Activated CD4-positive, alpha-beta T cell treated with anti-CD3 and anti-CD28 coated beads for 24 hours (primary cell): ENCODE results near the gene COPS8.

Experiments used
- DNase-seq, 2 donors: peaks; one replicate each; pipeline ENCODE4 v3.0.0-alpha.2; 2020; ENCODE audit warnings: low read depth in 2 of 2

The COPS8 gene

DNA sequence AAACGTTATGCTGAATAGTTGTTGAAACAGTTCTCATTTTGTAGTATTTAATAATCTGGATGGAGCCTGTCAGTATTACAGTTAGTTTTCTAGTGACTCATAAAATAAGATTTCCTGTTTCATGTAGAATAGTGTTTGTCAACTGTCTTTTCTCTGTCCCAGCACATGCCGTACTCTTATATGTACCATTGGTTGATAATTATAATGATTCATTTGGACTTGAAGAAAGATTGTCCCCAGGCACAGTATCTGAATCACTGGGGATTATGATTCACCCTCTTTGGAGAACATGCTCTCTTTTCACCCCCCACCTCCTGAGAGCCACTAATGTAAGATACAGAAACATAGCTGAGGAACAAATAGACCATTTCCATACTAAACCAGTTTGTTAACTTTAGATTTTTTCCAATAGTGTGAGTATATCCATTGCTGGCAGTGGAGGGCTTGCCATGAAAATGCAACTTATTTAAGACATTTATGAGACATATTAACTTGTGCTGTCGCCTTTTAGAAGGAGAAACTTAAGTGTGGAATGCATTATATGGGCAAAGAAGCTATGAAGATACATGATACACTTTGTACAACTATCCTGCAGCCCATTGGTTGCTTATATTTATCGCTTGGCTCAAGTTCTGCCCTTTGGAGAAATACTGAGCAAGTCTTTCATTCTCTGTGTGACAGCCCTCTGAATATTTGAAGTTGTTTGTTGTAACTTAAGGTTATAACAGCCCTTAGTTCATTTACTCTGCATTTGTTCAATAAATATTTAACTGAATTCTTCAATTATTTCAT is 12.4 kb downstream of the COPS8 start:
- DNase-seq, result no peak

- DNase-seq, result no peak
Measured at GRCh38 chr2:237099804-237100203, 14.1 kb downstream of the COPS8 start.

DNA sequence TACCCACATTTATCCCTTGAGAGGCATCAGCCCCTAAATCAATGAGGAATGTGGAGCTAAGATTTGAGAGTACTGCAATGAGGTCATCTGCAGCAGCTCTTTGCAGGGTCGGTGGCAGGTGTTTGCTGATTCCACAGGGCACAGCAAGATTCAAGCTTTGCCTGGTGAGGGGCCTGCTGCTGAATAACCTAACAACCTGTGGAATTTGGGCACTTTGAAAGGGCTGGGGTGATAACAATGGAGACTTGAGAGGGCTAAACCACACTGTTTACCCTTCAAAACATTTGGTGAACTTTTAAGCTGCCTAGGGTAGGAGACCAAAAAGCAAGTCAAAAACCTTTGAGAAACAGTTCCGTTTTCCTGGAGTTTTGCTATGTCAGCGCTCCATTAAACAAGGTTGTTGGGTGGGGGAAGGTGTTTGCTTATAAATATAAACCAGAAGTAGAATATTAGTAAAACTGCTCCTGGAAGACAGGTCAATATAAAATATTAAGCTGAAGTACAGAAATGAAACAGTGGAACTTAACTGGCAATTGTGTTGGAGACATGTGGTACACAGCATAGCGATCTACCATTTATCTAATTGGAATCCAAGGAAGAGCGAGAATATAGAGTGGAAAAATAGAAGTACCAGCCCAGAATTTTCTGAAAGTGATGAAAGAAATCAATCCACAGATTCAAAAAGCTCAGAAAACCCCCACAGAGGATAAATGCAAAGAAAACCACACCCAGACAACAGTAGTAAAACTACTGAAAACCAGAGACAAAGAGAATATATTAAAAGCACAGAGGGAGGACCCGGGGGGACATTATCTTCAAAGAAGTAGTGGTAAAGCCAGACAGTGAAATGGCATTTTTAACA is 15.7 kb downstream of the COPS8 start:
- DNase-seq, result no peak

DNA sequence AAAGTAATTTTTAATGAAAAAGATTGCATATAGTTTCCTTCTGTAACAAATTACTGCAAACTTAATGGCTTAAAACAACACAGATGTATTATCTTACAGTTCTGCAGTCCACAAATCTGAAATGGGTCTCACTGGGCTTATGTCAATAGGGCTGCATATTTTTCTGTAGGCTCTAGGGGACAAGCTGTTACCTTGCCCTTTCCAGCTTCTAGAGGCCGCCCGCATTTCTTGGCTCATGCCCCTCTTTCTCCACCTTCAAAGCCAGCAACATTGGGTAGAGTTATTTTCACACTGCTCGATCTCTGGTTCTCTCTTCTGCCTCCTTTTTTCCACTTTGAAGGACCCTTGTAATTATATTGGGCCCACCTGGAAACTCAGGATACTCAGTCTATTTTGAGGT is 16.7 kb downstream of the COPS8 start:
- DNase-seq, result no peak

DNA sequence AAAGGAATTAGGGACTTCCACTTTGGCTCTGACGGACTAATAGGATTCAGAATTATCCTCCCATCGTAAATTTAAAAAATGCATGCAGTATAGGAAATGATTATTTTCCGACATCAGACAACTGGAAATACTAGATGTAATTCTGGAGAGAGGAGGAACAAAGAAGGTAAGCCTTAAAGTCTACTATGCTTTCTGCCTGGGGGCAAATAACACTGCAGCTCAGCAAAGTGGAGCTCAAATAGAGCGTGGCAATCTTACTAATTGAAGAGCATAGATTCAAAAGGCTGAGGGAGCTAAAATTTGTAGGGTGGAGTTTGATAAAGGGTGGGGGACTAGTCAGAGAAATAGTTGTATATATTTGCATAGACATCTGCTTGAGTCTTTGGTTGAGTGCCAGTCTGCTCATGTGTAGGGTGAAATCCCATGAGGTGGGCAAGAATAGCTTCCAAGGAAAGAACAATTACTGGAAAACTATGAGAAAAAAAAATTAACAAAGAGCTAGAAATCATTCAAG is 23.8 kb downstream of the COPS8 start:
- DNase-seq, result no peak

GRCh38 chr2:237113026-237113795 is 27.5 kb downstream of the COPS8 start:
- DNase-seq, result no peak

GRCh38 chr2:237115870-237116269 is 30.2 kb downstream of the COPS8 start:
- DNase-seq, result no peak

GRCh38 chr2:237116431-237116830 is 30.7 kb downstream of the COPS8 start:
- no peak for DNase-seq

DNA sequence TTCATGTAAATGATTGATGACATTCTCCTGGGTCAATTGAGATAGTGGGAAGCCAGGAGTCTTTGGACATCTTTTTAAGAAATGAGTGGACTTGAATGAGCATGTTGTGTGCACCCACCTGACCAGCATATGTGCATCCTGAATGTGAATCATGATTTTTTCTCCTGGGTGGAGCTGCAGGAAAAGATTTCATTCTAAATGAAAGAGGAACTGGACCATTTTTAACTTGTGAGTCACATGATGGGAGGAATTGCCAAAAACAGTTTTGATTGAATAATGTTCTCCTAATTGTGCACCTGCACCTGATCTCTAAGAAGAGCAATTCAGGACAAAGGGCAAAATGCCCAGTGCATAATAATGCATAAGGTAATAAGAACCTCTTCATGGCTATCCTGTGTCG is 32.3 kb downstream of the COPS8 start:
- DNase-seq, result no peak

DNA sequence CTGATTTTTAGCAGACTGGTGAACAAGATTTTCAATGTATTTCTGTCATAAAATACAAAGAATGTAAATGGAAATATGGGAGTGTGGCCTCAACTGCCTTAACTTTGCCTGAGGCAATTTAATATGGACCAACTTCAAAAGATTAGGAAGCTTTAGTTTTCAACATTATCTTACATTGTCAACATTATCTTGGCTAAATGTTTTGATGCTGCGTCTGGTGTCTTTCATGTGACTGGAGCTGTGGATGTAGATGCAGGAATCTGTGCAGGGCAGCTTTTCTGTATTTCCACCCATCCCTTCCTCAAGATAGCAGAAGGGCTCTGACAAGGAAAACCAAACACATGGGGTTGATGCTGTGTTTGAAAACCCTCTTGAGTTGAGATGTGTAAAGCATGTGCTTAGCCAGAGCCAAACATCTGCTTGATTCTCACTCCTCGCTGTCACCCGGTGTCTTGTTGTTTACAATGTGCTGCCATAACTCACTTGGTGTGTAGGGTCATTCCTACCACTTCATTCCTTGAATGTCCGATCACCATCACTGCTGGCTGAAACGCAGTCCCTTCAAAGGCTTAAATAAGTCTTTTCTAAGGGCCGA is 33.0 kb downstream of the COPS8 start:
- no peak for DNase-seq

DNA sequence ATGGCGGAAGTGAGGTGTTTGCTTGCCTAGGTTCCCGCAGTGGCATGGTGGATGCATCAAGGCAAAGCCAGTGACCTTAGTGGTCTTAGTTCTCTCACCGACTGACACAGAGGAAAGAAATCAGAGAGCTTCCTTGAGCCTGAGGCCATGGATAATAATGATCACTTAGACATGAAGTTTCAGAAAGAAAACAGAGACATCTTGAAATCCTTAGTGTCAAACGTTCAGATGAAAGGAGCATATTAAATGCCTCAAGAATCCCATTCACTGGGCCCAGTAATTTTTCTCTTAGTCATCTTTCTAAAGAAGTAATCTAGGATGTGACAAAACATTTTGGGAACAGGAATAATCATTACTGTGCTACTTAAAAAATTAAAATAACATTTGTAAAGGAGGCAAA is 35.2 kb downstream of the COPS8 start:
- no peak for DNase-seq

DNA sequence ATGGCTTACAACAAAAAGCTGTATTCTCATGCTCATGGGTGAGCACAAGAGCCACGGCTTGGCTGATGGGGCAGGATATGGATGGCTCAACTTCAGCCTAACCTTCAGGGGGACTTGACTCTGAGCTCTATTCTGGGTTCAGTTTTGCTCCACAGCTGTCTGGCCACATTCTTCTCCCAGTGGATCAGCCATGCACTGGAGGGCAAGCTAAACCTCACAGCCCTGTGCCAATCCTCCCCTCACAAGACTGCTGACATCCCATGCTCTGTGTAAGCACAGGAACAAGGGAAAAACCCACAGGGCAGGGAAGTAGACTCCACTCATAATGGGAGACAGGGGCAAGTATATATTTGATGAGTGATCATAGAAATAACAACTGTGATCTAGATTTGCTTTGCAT is 35.6 kb downstream of the COPS8 start:
- no peak for DNase-seq

- DNase-seq, result peak; percentile 23 to 36
Measured at GRCh38 chr2:237122214-237122666, 36.6 kb downstream of the COPS8 start.

DNA sequence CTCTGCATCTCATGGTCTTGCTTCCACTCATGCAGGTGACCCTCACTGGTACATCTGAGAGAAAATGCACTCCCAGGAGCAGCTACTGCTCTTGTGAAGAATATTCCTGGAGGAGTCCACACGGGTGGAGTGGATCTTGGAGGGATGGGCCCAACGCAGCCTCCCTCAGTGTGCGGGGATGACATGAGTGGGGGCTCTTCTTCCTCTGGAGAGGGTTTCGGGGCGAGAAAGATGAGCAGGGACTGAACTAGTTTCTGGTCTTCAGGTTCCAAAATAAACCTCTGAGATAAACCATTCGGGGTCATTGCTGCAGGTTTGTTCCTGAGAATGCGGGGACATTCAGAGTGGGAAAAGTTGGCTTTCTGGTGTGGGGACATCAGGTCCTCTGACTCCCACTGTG is 39.1 kb downstream of the COPS8 start:
- no peak for DNase-seq

DNA sequence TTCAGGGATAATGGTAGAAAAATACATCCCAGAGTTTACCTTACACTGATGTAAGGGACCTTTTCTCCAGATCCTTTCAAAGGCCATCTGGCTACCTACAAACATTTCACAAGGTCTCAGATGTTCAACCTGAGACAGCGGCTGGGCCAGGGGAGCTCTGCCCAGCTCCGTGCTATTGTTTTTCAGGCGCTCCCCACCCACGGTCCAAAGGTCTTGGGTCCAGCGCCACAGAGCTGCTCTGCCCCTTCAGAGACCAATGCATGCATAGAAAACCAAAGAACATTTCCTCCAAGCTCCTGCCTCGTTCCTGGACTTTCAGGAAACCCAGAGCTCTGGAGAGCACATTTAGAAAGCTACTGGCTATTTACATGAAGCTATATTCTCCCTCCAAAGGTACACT is 40.3 kb downstream of the COPS8 start:
- DNase-seq, result no peak

DNA sequence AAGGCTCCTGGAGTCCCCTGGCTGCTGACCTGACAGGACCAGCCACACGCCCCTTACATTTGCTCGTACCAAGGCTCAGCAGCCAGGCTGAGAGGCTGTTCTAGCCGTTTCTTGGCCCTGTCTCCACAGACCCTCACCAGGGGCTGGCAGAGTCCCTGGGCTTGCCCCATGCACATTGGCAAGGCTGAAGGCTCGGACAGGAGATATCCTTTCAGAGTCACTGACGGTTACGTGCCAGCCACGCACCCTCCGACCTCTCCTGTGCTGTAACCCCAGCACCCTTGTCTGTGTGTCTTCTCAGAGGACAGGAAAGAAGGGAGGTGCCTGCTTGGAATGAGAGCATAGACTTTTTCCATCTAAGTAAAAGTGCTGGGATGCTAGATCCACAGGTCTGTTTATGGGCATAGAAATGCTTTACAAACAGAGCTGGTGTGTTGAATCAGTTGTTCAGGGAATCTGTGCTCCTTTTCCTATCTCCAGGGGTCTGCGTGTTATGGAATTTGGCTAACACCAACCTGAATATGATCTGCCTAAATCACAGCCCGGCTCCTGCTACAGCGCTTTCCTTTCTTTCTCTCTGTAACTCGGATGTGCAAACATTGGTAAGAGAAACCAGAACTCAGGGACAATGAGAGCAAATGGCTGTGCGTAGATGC is 41.0 kb downstream of the COPS8 start:
- no peak for DNase-seq

DNA sequence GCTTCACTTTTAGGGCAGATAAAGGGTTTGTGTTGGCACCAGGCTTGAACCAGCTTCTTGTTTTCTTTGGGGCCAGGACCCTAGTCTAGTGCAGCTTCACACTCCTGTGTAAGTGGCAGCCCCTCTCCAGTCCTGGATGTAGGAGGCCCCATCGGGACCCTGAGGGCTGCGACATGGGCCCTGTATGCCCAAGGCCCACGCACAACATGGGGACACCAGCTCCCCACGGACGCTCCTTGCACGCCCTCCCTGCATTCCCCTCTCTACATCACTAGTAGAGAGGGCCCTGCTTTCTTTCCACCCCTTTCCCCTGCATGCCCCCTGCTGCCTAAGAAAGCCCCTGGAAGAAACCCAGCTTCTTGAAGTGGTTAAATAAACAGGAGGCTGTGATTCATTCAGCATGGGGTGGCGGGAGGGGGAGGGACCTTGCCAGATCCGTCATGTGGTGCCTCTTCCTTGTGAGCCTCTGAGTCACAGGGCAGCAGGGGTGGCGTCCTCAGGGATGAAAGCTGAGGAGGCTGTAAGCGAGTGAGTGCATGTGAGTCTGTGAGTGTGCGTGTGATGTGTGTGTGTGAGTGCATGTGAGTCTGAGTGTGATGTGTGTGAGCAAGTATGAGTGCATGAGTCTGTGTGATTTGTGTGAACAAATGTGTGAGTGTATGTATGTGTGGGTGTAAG is 42.5 kb downstream of the COPS8 start:
- peak; percentile 20 to 23 for DNase-seq

GRCh38 chr2:237128845-237129592 is 43.3 kb downstream of the COPS8 start:
- no peak for DNase-seq

- no peak for DNase-seq
Measured at GRCh38 chr2:237129625-237130263, 44.1 kb downstream of the COPS8 start.
